Measurements from ENCODE around the gene ZNF557.

Gene ZNF557

DNA sequence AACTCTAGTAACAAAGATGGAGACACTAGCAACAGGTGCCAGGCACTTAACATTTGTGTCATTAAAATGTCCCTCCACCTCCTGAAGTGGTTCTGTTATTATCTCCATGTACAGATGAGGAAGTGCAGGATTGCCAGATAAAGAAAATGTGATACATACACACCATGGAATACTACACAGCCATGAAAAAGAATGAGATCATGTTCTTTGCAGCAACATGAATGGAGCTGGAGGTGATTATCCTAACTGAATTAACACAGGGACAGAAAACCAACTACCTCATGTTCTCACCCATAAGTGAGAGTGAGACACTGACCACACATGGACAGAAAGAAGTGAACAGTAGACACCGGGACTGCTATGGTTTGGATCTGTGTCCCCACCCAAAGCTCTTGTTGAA is 60.5 kb downstream of the ZNF557 start:
- no peak for DNase-seq

DNA sequence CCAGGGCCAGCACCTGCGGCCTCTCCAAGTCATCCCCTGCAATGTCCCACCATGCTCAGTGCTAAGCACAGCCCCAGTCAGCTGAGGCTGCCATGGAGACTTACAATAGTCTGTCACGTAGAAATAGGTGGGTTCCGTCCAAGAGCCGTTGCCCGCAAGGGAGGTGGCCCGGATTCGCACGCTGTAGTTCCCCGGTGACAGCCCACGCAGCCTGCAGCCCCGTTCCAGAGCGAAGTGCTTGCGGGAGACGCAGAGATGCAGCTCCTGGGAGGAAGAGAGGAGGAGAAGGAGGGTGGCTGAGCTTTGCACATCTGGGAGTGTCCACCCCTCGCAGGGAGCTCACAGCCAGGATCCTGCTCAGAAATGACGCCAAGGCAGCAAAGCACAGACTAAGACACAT is 62.6 kb downstream of the ZNF557 start:
- DNase-seq = no peak

DNA sequence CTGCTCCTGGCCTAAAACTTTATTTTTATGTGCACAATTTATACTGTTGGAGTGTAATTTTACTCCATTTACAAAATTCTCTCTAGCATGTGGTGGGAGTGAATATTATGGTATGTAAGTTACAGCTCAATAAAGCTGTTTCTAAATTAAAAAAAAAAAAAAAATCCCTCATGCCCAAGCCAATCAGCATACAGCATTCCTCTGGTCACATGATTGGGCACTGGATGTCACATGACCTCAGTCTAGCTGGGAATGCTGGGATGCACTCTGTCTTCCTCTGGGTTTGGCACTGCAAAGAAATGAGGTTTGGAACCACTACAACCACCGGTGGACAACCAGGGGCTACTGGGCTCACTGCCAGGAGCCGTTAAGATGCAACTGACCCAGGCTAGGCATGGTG is 67.6 kb downstream of the ZNF557 start:
- DNase-seq = no peak
